NB4 (cell line): Measurements from ENCODE around the gene NGF.

Source experiments
- DNase-seq: peaks from one replicate; pipeline ENCODE4 v3.0.0; 2010; ENCODE audit warnings: low read depth
- H3K4me3 ChIP-seq: one replicate; pipeline ENCODE4 v1.5.1; 2011; ENCODE audit warnings: mild to moderate bottlenecking, low read depth, low read length, moderate library complexity
- MYC ChIP-seq: IDR thresholded peaks from 2 replicates; pipeline ENCODE4 v1.6.1; 2011; ENCODE audit warnings: low read depth, low read length
- POLR2A ChIP-seq: IDR thresholded peaks from 2 replicates; pipeline ENCODE4 v1.6.1; 2011; ENCODE audit warnings: mild to moderate bottlenecking; ENCODE audit not compliant: insufficient read length; ENCODE audit errors: extremely low read depth
- TF ChIP-seq, protein P1 (sequence below): IDR thresholded peaks from one replicate; pipeline ENCODE4 v1.5.1; 2012; ENCODE audit warnings: low read depth, low read length
- TF ChIP-seq, protein P2 (sequence below): IDR thresholded peaks from 2 replicates; pipeline ENCODE4 v1.6.1; 2011; ENCODE audit warnings: low read depth, low read length

The NGF gene

DNA sequence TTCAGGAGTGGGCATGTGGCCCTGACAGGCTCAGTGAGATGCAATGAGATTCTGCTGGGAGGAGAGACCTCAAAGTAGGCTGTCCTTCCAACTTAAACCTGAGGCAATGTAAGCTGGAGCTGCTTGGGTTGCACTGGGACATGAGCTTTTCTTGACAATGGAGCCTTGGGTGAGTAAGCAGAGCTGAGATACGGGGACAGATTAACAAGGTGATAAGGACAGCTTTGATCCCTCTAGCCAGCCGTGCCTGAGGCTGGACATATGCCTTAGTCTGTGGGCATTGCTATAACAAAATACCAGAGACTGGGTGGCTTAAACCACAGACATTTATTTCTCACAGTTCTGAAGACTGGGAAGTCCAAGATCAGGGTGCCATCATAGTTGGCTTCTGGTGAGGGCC, 18.3 kb upstream of the NGF start:
- no peak overlapping the region for H3K4me3 ChIP-seq
- TF ChIP-seq MYC (no peak), POLR2A (no peak)
- TF ChIP-seq, protein P1, sequence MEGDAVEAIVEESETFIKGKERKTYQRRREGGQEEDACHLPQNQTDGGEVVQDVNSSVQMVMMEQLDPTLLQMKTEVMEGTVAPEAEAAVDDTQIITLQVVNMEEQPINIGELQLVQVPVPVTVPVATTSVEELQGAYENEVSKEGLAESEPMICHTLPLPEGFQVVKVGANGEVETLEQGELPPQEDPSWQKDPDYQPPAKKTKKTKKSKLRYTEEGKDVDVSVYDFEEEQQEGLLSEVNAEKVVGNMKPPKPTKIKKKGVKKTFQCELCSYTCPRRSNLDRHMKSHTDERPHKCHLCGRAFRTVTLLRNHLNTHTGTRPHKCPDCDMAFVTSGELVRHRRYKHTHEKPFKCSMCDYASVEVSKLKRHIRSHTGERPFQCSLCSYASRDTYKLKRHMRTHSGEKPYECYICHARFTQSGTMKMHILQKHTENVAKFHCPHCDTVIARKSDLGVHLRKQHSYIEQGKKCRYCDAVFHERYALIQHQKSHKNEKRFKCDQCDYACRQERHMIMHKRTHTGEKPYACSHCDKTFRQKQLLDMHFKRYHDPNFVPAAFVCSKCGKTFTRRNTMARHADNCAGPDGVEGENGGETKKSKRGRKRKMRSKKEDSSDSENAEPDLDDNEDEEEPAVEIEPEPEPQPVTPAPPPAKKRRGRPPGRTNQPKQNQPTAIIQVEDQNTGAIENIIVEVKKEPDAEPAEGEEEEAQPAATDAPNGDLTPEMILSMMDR: no peak
- TF ChIP-seq, protein P2, sequence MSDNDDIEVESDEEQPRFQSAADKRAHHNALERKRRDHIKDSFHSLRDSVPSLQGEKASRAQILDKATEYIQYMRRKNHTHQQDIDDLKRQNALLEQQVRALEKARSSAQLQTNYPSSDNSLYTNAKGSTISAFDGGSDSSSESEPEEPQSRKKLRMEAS: no peak
- DNase-seq: no peak

DNA sequence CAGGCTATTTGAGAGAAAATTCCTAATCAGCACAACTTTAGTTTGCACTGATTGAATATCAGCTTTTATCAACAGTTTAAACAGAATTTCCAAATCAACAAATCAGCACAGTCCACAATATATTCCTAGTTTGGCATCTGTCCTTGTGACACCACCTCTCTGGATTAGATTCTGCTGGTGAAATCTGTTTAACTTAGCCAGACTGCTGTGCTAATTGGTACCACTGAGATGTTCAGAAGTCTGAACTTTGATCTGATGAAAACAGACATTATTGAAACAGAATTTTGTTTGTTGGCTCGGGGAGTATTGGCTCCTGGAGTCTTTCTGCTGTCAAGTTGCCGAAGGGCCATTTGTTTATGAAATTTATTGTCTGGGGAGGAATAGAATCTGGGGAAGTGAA, 17.0 kb upstream of the NGF start:
- no peak for DNase-seq
- TF ChIP-seq POLR2A (no peak), MYC (no peak)
- TF ChIP-seq, protein P2: no peak
- TF ChIP-seq, protein P1: no peak
- H3K4me3 ChIP-seq: no peak overlapping the region

DNA sequence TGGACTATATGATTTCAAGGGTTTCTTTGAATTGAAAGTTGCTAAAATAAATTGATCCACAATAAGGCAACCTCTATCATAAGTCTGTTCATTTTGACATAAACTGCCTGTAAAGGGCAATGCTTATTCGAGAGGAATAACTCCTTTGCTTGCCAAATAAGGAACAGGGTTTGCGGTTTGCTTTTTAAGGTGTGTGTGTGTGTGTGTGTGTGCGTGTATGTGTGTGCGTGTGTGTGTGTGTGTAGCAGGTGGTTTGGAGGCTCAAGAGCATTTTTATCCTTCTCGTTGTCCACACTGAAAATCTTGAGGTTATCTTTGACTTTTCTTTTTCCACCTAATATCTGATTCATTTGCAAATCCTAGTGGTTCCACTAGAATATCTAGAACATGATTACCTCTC, 13.1 kb upstream of the NGF start:
- no peak overlapping the region for H3K4me3 ChIP-seq

DNA sequence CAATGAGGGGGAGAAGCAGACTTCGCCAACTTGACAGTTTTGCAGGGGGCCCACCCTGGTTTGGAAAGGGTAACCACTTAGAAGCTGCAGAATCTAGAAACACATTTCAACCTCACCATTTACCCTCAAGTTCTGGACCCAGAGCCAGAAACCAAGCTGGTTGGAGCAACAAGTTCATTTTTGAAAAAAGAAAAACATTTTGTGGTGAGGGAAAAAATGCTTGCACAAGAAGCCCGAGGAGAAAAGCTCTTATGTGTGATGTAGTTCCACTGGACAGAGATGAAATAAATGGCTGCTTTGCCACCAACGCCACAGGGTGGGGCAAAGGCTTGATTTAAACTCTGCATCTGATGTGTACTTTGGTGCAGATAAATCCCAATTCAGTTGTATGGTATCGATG, 10.6 kb upstream of the NGF start:
- DNase-seq: no peak
- H3K4me3 ChIP-seq: no peak overlapping the region
- TF ChIP-seq POLR2A (no peak), MYC (no peak)
- TF ChIP-seq, protein P2: no peak
- TF ChIP-seq, protein P1: no peak

More for the DNA sequence above, 13.1 kb upstream of the NGF start:
- TF ChIP-seq, protein P2: no peak
- TF ChIP-seq MYC (no peak), POLR2A (no peak)
- TF ChIP-seq, protein P1: no peak
- DNase-seq: no peak

DNA sequence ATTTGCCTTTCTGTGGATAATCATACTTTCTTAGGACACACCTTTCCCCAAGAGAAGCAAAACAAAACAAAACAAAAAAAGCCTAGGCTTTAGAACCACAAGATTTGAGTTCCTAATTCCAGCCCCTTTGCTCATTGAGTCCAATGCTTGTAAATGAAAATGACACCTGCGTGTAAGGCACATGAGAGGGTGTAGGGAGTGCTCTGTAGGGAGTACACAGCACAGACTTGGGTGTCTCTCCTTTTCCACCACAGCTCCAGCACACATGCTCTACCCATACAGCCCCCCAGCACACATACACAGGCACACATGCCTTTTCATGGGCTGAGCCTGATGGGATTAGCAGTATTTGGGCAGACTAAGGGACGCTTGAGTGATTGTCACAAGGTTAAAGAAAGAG, 9.2 kb upstream of the NGF start:
- no peak overlapping the region for H3K4me3 ChIP-seq
- no peak for DNase-seq
- TF ChIP-seq, protein P1: no peak
- TF ChIP-seq, protein P2: no peak
- TF ChIP-seq POLR2A (no peak), MYC (no peak)
